ACC112 (cell line): ENCODE results near the gene SLC35E1.
"Not testable (repeated sequence)": the region's sequence is repeated elsewhere in the genome, so short reads cannot be mapped to it uniquely, and the experiment has no call there.

ENCODE experiments used
- H2AFZ ChIP-seq: fragments of 200-600 bp; sonication (generic); one replicate; pipeline ENCODE4 v1.6.0; 2017; ENCODE audit warnings: antibody characterized with exemption, low read length; ENCODE audit not compliant: unreplicated experiment
- H3K27ac ChIP-seq: fragments of 200-600 bp; sonication (generic); 2 replicates; pipeline ENCODE4 v1.5.1; 2014; ENCODE audit warnings: low read depth, mild to moderate bottlenecking, antibody characterized with exemption, low read length, moderate library complexity
- H3K27me3 ChIP-seq: fragments of 200-600 bp; sonication (generic); 2 replicates; pipeline ENCODE4 v1.6.1; 2014; ENCODE audit warnings: mild to moderate bottlenecking, antibody characterized with exemption, low read length, moderate library complexity, mixed read lengths; ENCODE audit not compliant: insufficient read depth
- H3K36me3 ChIP-seq: fragments of 200-600 bp; sonication (generic); 2 replicates; pipeline ENCODE4 v1.6.1; 2016; ENCODE audit warnings: mild to moderate bottlenecking, antibody characterized with exemption, low read length, moderate library complexity, mixed read lengths; ENCODE audit not compliant: insufficient read depth
- H3K4me1 ChIP-seq: fragments of 200-600 bp; sonication (generic); one replicate; pipeline ENCODE4 v1.6.1; 2016; ENCODE audit warnings: low read length, mixed read lengths; ENCODE audit not compliant: insufficient read depth, unreplicated experiment, control insufficient read depth
- H3K4me3 ChIP-seq: fragments of 200-600 bp; sonication (generic); 2 replicates; pipeline ENCODE4 v1.5.1; 2014; ENCODE audit warnings: mild to moderate bottlenecking, low read depth, low read length
- H3K79me2 ChIP-seq: fragments of 200-600 bp; sonication (generic); one replicate; pipeline ENCODE4 v1.6.0; 2016; ENCODE audit warnings: low read length; ENCODE audit not compliant: control insufficient read depth, unreplicated experiment, insufficient read depth

SLC35E1 gene

GRCh38 chr19:16569609-16570320, 2.5 kb downstream of the SLC35E1 start:
- H3K79me2 ChIP-seq: peaks cover 58% of the 10 kb centered on the region
- peaks cover 34% of the 10 kb centered on the region for H3K4me1 ChIP-seq
- no peaks in the 10 kb centered on the region for H3K27me3 ChIP-seq
- no peak overlapping the region for H3K27ac ChIP-seq
- no peak overlapping the region for H2AFZ ChIP-seq
- H3K4me3 ChIP-seq: no peak overlapping the region
- H3K36me3 ChIP-seq: peaks cover 9% of the 10 kb centered on the region; the same call in 1 of the 2 replicates

- Histone ChIP-seq H3K27me3 (no peaks in the 10 kb centered on the region), H3K4me1 (peaks cover 25% of the 10 kb centered on the region), H3K27ac (no peak overlapping the region), H3K79me2 (peaks cover 36% of the 10 kb centered on the region), H2AFZ (no peak overlapping the region), H3K4me3 (no peak overlapping the region), H3K36me3 (peaks cover 15% of the 10 kb centered on the region; the same call in 1 of the 2 replicates)
These were observed 5.5 kb downstream of the SLC35E1 start for GRCh38 chr19:16566702-16567101.

- Histone ChIP-seq H3K79me2 (peaks cover 31% of the 10 kb centered on the region), H3K27me3 (no peaks in the 10 kb centered on the region), H3K27ac (no peak overlapping the region), H3K4me3 (no peak overlapping the region), H3K4me1 (peaks cover 24% of the 10 kb centered on the region), H3K36me3 (peaks cover 15% of the 10 kb centered on the region; the same call in 1 of the 2 replicates), H2AFZ (no peak overlapping the region)
These were observed 6.1 kb downstream of the SLC35E1 start for GRCh38 chr19:16566161-16566560.

- H3K4me3 ChIP-seq: no peak overlapping the region
- H3K36me3 ChIP-seq: peaks cover 15% of the 10 kb centered on the region; the same call in 1 of the 2 replicates
- H3K79me2 ChIP-seq: peaks cover 18% of the 10 kb centered on the region
- no peaks in the 10 kb centered on the region for H3K27me3 ChIP-seq
- no peak overlapping the region for H3K27ac ChIP-seq
- H3K4me1 ChIP-seq: peaks cover 11% of the 10 kb centered on the region
- H2AFZ ChIP-seq: no peak overlapping the region
These were observed 7.4 kb downstream of the SLC35E1 start for GRCh38 chr19:16564842-16565241.

- H3K4me1 ChIP-seq: no peaks in the 10 kb centered on the region
- H2AFZ ChIP-seq: no peak overlapping the region
- no peaks in the 10 kb centered on the region for H3K27me3 ChIP-seq
- H3K4me3 ChIP-seq: no peak overlapping the region
- no peak overlapping the region for H3K27ac ChIP-seq
- H3K79me2 ChIP-seq: peaks cover 3% of the 10 kb centered on the region
- peaks cover 15% of the 10 kb centered on the region; the same call in 1 of the 2 replicates for H3K36me3 ChIP-seq
These were observed 9.6 kb downstream of the SLC35E1 start for GRCh38 chr19:16562608-16563025.

- Histone ChIP-seq H3K27ac (no peak overlapping the region), H3K36me3 (peaks cover 9% of the 10 kb centered on the region; the same call in 1 of the 2 replicates)
These were observed 10.8 kb downstream of the SLC35E1 start for GRCh38 chr19:16561382-16561781.

GRCh38 chr19:16559780-16560276, 12.4 kb downstream of the SLC35E1 start:
- H2AFZ ChIP-seq: no peak overlapping the region
- no peak overlapping the region for H3K27ac ChIP-seq
- H3K79me2 ChIP-seq: no peaks in the 10 kb centered on the region
- H3K27me3 ChIP-seq: no peaks in the 10 kb centered on the region
- H3K36me3 ChIP-seq: peaks cover 6% of the 10 kb centered on the region; the same call in 1 of the 2 replicates
- H3K4me3 ChIP-seq: no peak overlapping the region
- H3K4me1 ChIP-seq: no peaks in the 10 kb centered on the region

More at GRCh38 chr19:16561382-16561781, 10.8 kb downstream of the SLC35E1 start:
- Histone ChIP-seq H3K27me3 (no peaks in the 10 kb centered on the region), H2AFZ (no peak overlapping the region), H3K4me3 (no peak overlapping the region), H3K4me1 (no peaks in the 10 kb centered on the region), H3K79me2 (no peaks in the 10 kb centered on the region)

- no peaks in the 10 kb centered on the region for H3K27me3 ChIP-seq
- H3K4me3 ChIP-seq: no peak overlapping the region
- H3K27ac ChIP-seq: no peak overlapping the region
- no peak overlapping the region for H2AFZ ChIP-seq
- H3K36me3 ChIP-seq: no peaks in the 10 kb centered on the region; the same call in 1 of the 2 replicates
- H3K4me1 ChIP-seq: no peaks in the 10 kb centered on the region
- H3K79me2 ChIP-seq: no peaks in the 10 kb centered on the region
These were observed 17.4 kb downstream of the SLC35E1 start for GRCh38 chr19:16554776-16555175.

- H3K4me3 ChIP-seq, H3K36me3 ChIP-seq, H3K27me3 ChIP-seq, H3K4me1 ChIP-seq, H2AFZ ChIP-seq, H3K79me2 ChIP-seq, H3K27ac ChIP-seq: not testable (repeated sequence)
These were observed 20.3 kb downstream of the SLC35E1 start for GRCh38 chr19:16551902-16552301.

GRCh38 chr19:16548956-16549355, 23.3 kb downstream of the SLC35E1 start:
- H2AFZ ChIP-seq: no peak overlapping the region
- no peak overlapping the region for H3K27ac ChIP-seq
- H3K4me3 ChIP-seq: no peak overlapping the region
- no peaks in the 10 kb centered on the region; the same call in 1 of the 2 replicates for H3K36me3 ChIP-seq
- no peaks in the 10 kb centered on the region for H3K27me3 ChIP-seq
- H3K4me1 ChIP-seq: no peaks in the 10 kb centered on the region
- H3K79me2 ChIP-seq: peaks cover 1% of the 10 kb centered on the region
